ENCODE results near the gene PTGIR. TPM values are rescaled to one million over a fixed set of nuclear protein-coding genes. Genes with fewer than 3 reads are reported as not detected.

PTGIR gene
- total and polyA plus RNA-seq, 2 donors (not counting 1 experiment from before 2014, with no cell fraction given), result 16.5 to 27.8 TPM

DNA sequence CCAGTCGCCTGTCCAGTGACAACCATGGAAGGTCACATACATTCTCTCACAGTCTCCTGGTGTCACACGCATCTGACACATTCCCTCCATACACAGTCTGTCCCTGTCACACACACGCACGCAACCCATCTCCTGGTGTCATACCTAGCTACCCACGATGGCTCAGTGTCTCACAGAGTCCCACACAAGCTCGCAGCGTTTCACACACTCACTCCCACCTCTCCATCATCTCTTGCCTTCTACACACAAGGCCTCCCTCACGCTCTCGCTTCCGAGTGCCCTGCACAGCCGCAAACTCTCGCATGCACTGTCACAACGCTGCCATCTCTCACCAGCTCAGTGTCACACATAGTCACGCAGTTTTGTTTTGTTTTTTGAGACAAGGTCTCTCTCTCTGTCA, 12.3 kb upstream of the PTGIR start:
- Histone ChIP-seq H3K27me3 (ENCODE audit: control insufficient read depth, insufficient read depth, low read length) (peaks cover 2% of the 10 kb centered on the region), H3K9me3 (ENCODE audit: control insufficient read depth, insufficient read depth, low read depth, low read length) (no peaks in the 10 kb centered on the region), H3K4me1 (ENCODE audit: control insufficient read depth, extremely low read depth, insufficient read depth, low read length) (peaks cover 10% of the 10 kb centered on the region), H3K36me3 (ENCODE audit: control insufficient read depth, insufficient read depth, low read length) (no peaks in the 10 kb centered on the region), H3K4me2 (ENCODE audit: extremely low read depth, insufficient read depth, low read length) (no peak overlapping the region), H4K20me1 (ENCODE audit: control insufficient read depth, extremely low read depth, insufficient read depth, low read length) (no peaks in the 10 kb centered on the region), H3K27ac (ENCODE audit: insufficient read depth, low read length) (no peak overlapping the region), H2AFZ (ENCODE audit: low read length) (no peak overlapping the region), H3K79me2 (ENCODE audit: control insufficient read depth, insufficient read depth, low read length) (no peaks in the 10 kb centered on the region), H3K9ac (ENCODE audit: insufficient read depth, low read length) (no peak overlapping the region), H3K4me3 (replicated peaks in 1 of 4; ENCODE audit: control extremely low read depth in 1 of 4, insufficient read depth in 1 of 4, low read depth in 3 of 4, low read length in 4 of 4) (no peak overlapping the region)
- DNase-seq (ENCODE audit: low read depth in 2 of 2), result no peak
- TF ChIP-seq EZH2 (IDR thresholded peaks at IDR 0.05; ENCODE audit: low read length, missing control alignments), result peak; percentile 34
- TF ChIP-seq, protein P1, sequence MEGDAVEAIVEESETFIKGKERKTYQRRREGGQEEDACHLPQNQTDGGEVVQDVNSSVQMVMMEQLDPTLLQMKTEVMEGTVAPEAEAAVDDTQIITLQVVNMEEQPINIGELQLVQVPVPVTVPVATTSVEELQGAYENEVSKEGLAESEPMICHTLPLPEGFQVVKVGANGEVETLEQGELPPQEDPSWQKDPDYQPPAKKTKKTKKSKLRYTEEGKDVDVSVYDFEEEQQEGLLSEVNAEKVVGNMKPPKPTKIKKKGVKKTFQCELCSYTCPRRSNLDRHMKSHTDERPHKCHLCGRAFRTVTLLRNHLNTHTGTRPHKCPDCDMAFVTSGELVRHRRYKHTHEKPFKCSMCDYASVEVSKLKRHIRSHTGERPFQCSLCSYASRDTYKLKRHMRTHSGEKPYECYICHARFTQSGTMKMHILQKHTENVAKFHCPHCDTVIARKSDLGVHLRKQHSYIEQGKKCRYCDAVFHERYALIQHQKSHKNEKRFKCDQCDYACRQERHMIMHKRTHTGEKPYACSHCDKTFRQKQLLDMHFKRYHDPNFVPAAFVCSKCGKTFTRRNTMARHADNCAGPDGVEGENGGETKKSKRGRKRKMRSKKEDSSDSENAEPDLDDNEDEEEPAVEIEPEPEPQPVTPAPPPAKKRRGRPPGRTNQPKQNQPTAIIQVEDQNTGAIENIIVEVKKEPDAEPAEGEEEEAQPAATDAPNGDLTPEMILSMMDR (conservative IDR thresholded peaks at IDR 0.05 in 1 of 2, IDR thresholded peaks at IDR 0.05 in 1 of 2; ENCODE audit: low read depth in 1 of 2, low read length in 2 of 2), result no peak

- no peak for TF ChIP-seq EZH2 (IDR thresholded peaks at IDR 0.05; ENCODE audit: low read length, missing control alignments)
- TF ChIP-seq, protein P1 (conservative IDR thresholded peaks at IDR 0.05 in 1 of 2, IDR thresholded peaks at IDR 0.05 in 1 of 2; ENCODE audit: low read depth in 1 of 2, low read length in 2 of 2), result no peak
- no peak within 1 kb of the TSS for H3K4me3 ChIP-seq (replicated peaks in 1 of 4; ENCODE audit: control extremely low read depth in 1 of 4, insufficient read depth in 1 of 4, low read depth in 3 of 4, low read length in 4 of 4)
- no peaks in the 10 kb centered on the region for H3K79me2 ChIP-seq (ENCODE audit: control insufficient read depth, insufficient read depth, low read length)
- H3K9ac ChIP-seq (ENCODE audit: insufficient read depth, low read length), result no peak within 1 kb of the TSS
- H3K4me1 ChIP-seq (ENCODE audit: control insufficient read depth, extremely low read depth, insufficient read depth, low read length), result peaks cover 17% of the 10 kb centered on the region
- peaks cover 2% of the 10 kb centered on the region for H3K27me3 ChIP-seq (ENCODE audit: control insufficient read depth, insufficient read depth, low read length)
- DNase-seq (ENCODE audit: low read depth in 2 of 2), result no peak
- H4K20me1 ChIP-seq (ENCODE audit: control insufficient read depth, extremely low read depth, insufficient read depth, low read length), result no peaks in the 10 kb centered on the region
- H2AFZ ChIP-seq (ENCODE audit: low read length), result no peak within 1 kb of the TSS
- H3K27ac ChIP-seq (ENCODE audit: insufficient read depth, low read length), result no peak within 1 kb of the TSS
- H3K36me3 ChIP-seq (ENCODE audit: control insufficient read depth, insufficient read depth, low read length), result no peaks in the 10 kb centered on the region
- H3K4me2 ChIP-seq (ENCODE audit: extremely low read depth, insufficient read depth, low read length), result no peak within 1 kb of the TSS
- no peaks in the 10 kb centered on the region for H3K9me3 ChIP-seq (ENCODE audit: control insufficient read depth, insufficient read depth, low read depth, low read length)
Measured at GRCh38 chr19:46635920-46636761, 11.3 kb upstream of the PTGIR start, which contains the start of gene GNG8. Gene GNG8 (minus strand): TSS chr19:46636202. CDS start chr19:46634682, 1,520 bp downstream.

GRCh38 chr19:46634656-46635218, 9.8 kb upstream of the PTGIR start:
- Histone ChIP-seq H3K4me2 (ENCODE audit: extremely low read depth, insufficient read depth, low read length) (no peak overlapping the region), H3K36me3 (ENCODE audit: control insufficient read depth, insufficient read depth, low read length) (no peaks in the 10 kb centered on the region), H3K9ac (ENCODE audit: insufficient read depth, low read length) (no peak overlapping the region), H3K27me3 (ENCODE audit: control insufficient read depth, insufficient read depth, low read length) (peaks cover 2% of the 10 kb centered on the region), H3K27ac (ENCODE audit: insufficient read depth, low read length) (no peak overlapping the region), H3K9me3 (ENCODE audit: control insufficient read depth, insufficient read depth, low read depth, low read length) (no peaks in the 10 kb centered on the region), H4K20me1 (ENCODE audit: control insufficient read depth, extremely low read depth, insufficient read depth, low read length) (no peaks in the 10 kb centered on the region), H3K4me1 (ENCODE audit: control insufficient read depth, extremely low read depth, insufficient read depth, low read length) (peaks cover 19% of the 10 kb centered on the region), H2AFZ (ENCODE audit: low read length) (no peak overlapping the region), H3K4me3 (replicated peaks in 1 of 4; ENCODE audit: control extremely low read depth in 1 of 4, insufficient read depth in 1 of 4, low read depth in 3 of 4, low read length in 4 of 4) (peak overlapping the region in 1 of 4 experiments; percentile 32), H3K79me2 (ENCODE audit: control insufficient read depth, insufficient read depth, low read length) (no peaks in the 10 kb centered on the region)
- no peak for TF ChIP-seq EZH2 (IDR thresholded peaks at IDR 0.05; ENCODE audit: low read length, missing control alignments)
- TF ChIP-seq, protein P1 (conservative IDR thresholded peaks at IDR 0.05 in 1 of 2, IDR thresholded peaks at IDR 0.05 in 1 of 2; ENCODE audit: low read depth in 1 of 2, low read length in 2 of 2), result no peak
- no peak for DNase-seq (ENCODE audit: low read depth in 2 of 2)
